ENCODE measurements around the gene AUTS2. TPM values are rescaled to one million over a fixed set of nuclear protein-coding genes. Genes with fewer than 3 reads are reported as not detected.

AUTS2 gene
- polyA plus RNA-seq, 3 donors: 0.08 to 0.35 TPM; not detected in 1

- intact Hi-C loops (cut with micrococcal nuclease): no loop called here
- Mint-ChIP-seq H3K27ac (no peak overlapping the region), H3K27me3 (ENCODE audit: low read depth in 3 of 3) (peaks cover 0 to 2% (median 0%) of the 10 kb centered on the region in 3 donors), H3K4me3 (no peak overlapping the region), H3K4me1 (no peaks in the 10 kb centered on the region), H3K36me3 (no peaks in the 10 kb centered on the region), H3K9me3 (peaks cover 0 to 4% (median 2%) of the 10 kb centered on the region in 7 donors)
- Histone ChIP-seq H3K79me2 (ENCODE audit: insufficient read depth, low read length) (no peaks in the 10 kb centered on the region), H3K9ac (ENCODE audit: insufficient read depth, low read length, poor library complexity, severe bottlenecking) (no peak overlapping the region), H4K20me1 (ENCODE audit: insufficient read depth, low read length) (no peaks in the 10 kb centered on the region), H3K36me3 (replicated peaks in 1 of 2; ENCODE audit: control insufficient read depth in 1 of 2, insufficient read depth in 2 of 2, low read length in 2 of 2) (no peaks in the 10 kb centered on the region), H3K9me3 (replicated peaks in 1 of 2; ENCODE audit: control insufficient read depth in 1 of 2, insufficient read depth in 1 of 2, low read length in 2 of 2) (no peaks in the 10 kb centered on the region), H2AFZ (ENCODE audit: insufficient read depth, low read depth, low read length, poor library complexity, severe bottlenecking) (no peak overlapping the region), H3K4me2 (replicated peaks; ENCODE audit: extremely low read depth, low read length, poor library complexity, severe bottlenecking) (no peak overlapping the region), H3K4me3 (replicated peaks in 1 of 3; ENCODE audit: low read depth in 2 of 3, low read length in 3 of 3) (no peak overlapping the region), H3K4me1 (ENCODE audit: control insufficient read depth in 1 of 2, insufficient read depth in 2 of 2, low read length in 2 of 2) (no peaks in the 10 kb centered on the region), H3K27me3 (ENCODE audit: control insufficient read depth in 2 of 2, insufficient read depth in 2 of 2, low read length in 2 of 2) (no peaks in the 10 kb centered on the region), H3K27ac (ENCODE audit: low read depth in 1 of 2, low read length in 2 of 2) (no peak overlapping the region)
- no peak for DNase-seq
- TF ChIP-seq CTCF (IDR thresholded peaks at IDR 0.05): no peak
- 65% methylated on average over 4 of the region's 5 CpGs for WGBS (ENCODE audit: insufficient coverage)
These were observed 1153.6 kb downstream of the AUTS2 start for GRCh38 chr7:70751895-70752294.

- DNase-seq: no peak
- no peaks in the 10 kb centered on the region for H3K79me2 ChIP-seq (ENCODE audit: insufficient read depth, low read length)
- no peaks in the 10 kb centered on the region for H3K4me1 Mint-ChIP-seq
- TF ChIP-seq CTCF (IDR thresholded peaks at IDR 0.05): no peak
- H3K27ac Mint-ChIP-seq: no peak overlapping the region
- intact Hi-C loops (cut with micrococcal nuclease): no loop called here
- no CpG with 5 or more reads among the region's 1 CpG for WGBS (ENCODE audit: insufficient coverage)
- H3K4me1 ChIP-seq (ENCODE audit: control insufficient read depth in 1 of 2, insufficient read depth in 2 of 2, low read length in 2 of 2): no peaks in the 10 kb centered on the region
- peaks cover 0 to 2% (median 0%) of the 10 kb centered on the region in 3 donors for H3K27me3 Mint-ChIP-seq (ENCODE audit: low read depth in 3 of 3)
- H3K4me3 Mint-ChIP-seq: no peak overlapping the region
- no peaks in the 10 kb centered on the region for H3K27me3 ChIP-seq (ENCODE audit: control insufficient read depth in 2 of 2, insufficient read depth in 2 of 2, low read length in 2 of 2)
- H4K20me1 ChIP-seq (ENCODE audit: insufficient read depth, low read length): no peaks in the 10 kb centered on the region
- H3K36me3 ChIP-seq (replicated peaks in 1 of 2; ENCODE audit: control insufficient read depth in 1 of 2, insufficient read depth in 2 of 2, low read length in 2 of 2): no peaks in the 10 kb centered on the region
- H3K36me3 Mint-ChIP-seq: no peaks in the 10 kb centered on the region
- no peaks in the 10 kb centered on the region for H3K9me3 ChIP-seq (replicated peaks in 1 of 2; ENCODE audit: control insufficient read depth in 1 of 2, insufficient read depth in 1 of 2, low read length in 2 of 2)
- H3K9me3 Mint-ChIP-seq: peaks cover 0 to 4% (median 2%) of the 10 kb centered on the region in 7 donors
- H3K4me3 ChIP-seq (replicated peaks in 1 of 3; ENCODE audit: low read depth in 2 of 3, low read length in 3 of 3): no peak overlapping the region
- H3K9ac ChIP-seq (ENCODE audit: insufficient read depth, low read length, poor library complexity, severe bottlenecking): no peak overlapping the region
- H3K27ac ChIP-seq (ENCODE audit: low read depth in 1 of 2, low read length in 2 of 2): no peak overlapping the region
- no peak overlapping the region for H2AFZ ChIP-seq (ENCODE audit: insufficient read depth, low read depth, low read length, poor library complexity, severe bottlenecking)
- H3K4me2 ChIP-seq (replicated peaks; ENCODE audit: extremely low read depth, low read length, poor library complexity, severe bottlenecking): no peak overlapping the region
These were observed 1154.5 kb downstream of the AUTS2 start for GRCh38 chr7:70752794-70753241.

Data from CD14-positive monocyte (primary cell).